ENCODE measurements around the gene SH3PXD2A.

Gene SH3PXD2A

DNA sequence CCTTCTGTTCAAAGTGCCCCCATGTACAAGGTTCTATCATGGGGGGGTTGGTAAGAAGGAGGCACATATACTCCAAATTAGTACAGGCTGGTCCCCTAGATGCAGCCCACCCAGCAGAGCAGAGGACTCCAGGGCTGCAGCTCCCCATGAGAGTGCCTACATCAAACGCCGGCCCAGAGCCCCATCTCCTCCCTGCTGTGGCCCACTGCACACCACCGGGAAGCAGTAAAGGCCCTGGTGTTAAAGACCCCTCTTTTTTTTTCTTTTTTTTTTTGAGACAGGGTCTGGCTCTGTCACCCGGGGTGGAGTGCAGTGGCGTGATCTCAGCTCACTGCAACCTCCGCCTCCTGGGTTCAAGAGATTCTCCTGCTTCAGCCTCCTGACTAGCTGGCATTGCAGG, 47.4 kb downstream of the SH3PXD2A start:
- Histone ChIP-seq H3K27me3 (no peaks in the 10 kb centered on the region), H3K4me3 (ENCODE audit: low read depth in 1 of 2, low read length in 1 of 2) (no peak overlapping the region), H3K27ac (no peak overlapping the region), H3K4me1 (ENCODE audit: control insufficient read depth in 1 of 2, insufficient read depth in 1 of 2, low read depth in 1 of 2, low read length in 1 of 2) (no peaks in the 10 kb centered on the region), H3K9me3 (no peaks in the 10 kb centered on the region), H3K36me3 (no peaks in the 10 kb centered on the region)
- TF ChIP-seq, protein P1, sequence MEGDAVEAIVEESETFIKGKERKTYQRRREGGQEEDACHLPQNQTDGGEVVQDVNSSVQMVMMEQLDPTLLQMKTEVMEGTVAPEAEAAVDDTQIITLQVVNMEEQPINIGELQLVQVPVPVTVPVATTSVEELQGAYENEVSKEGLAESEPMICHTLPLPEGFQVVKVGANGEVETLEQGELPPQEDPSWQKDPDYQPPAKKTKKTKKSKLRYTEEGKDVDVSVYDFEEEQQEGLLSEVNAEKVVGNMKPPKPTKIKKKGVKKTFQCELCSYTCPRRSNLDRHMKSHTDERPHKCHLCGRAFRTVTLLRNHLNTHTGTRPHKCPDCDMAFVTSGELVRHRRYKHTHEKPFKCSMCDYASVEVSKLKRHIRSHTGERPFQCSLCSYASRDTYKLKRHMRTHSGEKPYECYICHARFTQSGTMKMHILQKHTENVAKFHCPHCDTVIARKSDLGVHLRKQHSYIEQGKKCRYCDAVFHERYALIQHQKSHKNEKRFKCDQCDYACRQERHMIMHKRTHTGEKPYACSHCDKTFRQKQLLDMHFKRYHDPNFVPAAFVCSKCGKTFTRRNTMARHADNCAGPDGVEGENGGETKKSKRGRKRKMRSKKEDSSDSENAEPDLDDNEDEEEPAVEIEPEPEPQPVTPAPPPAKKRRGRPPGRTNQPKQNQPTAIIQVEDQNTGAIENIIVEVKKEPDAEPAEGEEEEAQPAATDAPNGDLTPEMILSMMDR (IDR thresholded peaks at IDR 0.05): no peak

DNA sequence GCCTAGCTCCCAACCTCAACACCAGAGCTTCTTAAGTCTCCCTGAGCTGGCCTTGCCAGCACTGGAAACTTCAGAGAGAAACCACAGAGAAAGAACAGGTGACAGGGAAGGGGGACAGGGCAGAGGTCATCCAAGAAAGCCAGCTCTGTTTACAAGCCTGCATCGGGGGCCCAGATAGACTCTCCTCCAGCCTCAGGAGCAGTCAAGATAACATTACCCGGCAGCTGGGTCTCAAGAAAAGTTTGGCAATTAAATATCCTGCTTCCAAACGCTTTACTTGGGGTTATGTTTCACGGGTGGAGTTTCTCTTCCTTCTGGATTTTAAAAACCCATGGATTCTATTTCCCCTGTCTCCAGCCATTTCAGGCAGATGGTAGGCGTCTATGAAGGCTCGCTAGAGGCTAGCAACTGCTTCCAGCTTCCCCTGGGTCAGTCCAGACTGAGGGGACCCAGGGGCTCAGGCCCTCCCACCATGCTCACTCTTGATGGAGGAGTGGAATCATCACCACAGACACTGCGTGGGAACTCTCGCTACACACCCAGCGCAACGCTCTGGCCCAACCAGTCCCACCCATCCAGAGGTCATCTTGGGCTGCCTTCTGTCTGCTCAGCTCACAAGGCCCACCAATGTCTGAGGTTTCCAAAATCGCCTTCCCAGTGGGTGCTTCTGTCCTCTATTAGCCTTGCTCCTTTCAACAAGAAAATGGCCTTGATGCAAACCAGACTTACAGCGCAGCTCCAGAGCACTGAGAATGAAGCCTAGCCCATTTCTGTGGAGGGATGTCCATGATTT, 48.8 kb downstream of the SH3PXD2A start:
- Histone ChIP-seq H3K36me3 (no peaks in the 10 kb centered on the region), H3K4me1 (ENCODE audit: control insufficient read depth in 1 of 2, insufficient read depth in 1 of 2, low read depth in 1 of 2, low read length in 1 of 2) (no peaks in the 10 kb centered on the region), H3K27ac (no peak overlapping the region), H3K27me3 (no peaks in the 10 kb centered on the region), H3K4me3 (ENCODE audit: low read depth in 1 of 2, low read length in 1 of 2) (no peak overlapping the region), H3K9me3 (no peaks in the 10 kb centered on the region)
- TF ChIP-seq, protein P1 (IDR thresholded peaks at IDR 0.05): no peak

DNA sequence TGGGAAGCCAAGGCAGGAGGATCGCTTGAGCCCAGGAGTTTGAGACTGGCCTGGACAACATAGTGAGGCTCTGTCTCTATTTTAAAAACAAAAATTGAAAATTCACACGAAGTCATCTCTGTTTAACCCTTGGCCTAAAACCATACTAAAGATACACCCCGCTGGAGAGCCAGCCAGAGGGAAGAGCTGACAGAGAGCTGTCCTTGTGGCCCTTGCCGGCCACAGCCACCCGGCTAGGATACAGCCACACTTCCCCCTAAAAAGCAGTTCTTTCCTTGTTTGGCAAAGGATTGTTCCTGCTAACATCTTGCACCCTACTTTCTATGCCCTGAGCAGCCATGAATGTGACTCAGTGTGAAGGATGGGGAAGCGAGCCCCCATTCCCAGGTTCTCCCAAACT, 49.6 kb downstream of the SH3PXD2A start:
- TF ChIP-seq, protein P1 (IDR thresholded peaks at IDR 0.05): no peak
- no peak overlapping the region for H3K27ac ChIP-seq
- no peaks in the 10 kb centered on the region for H3K4me1 ChIP-seq (ENCODE audit: control insufficient read depth in 1 of 2, insufficient read depth in 1 of 2, low read depth in 1 of 2, low read length in 1 of 2)
- H3K27me3 ChIP-seq: no peaks in the 10 kb centered on the region
- H3K36me3 ChIP-seq: no peaks in the 10 kb centered on the region
- H3K9me3 ChIP-seq: no peaks in the 10 kb centered on the region
- no peak overlapping the region for H3K4me3 ChIP-seq (ENCODE audit: low read depth in 1 of 2, low read length in 1 of 2)

DNA sequence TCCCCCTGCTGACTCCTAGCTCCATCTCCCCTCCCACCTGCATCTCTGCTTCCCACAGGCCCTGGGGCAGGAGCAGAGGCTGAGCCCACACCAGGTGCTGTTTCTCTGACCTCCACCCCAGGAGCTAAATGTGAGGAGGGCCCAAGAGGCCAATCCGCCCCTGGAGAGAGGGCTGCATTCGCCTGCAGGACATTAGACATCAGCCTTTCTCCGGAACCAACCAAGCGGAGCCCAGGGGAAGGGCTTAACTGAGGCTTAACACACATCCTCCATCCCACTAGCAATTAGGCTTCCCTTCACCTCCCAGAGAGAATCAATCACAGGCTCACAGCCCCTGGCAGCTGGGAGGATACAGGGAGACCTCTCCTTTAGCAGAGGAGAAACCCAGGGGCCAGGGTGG, 50.5 kb downstream of the SH3PXD2A start:
- H3K36me3 ChIP-seq: no peaks in the 10 kb centered on the region
- TF ChIP-seq, protein P1 (IDR thresholded peaks at IDR 0.05): no peak
- no peaks in the 10 kb centered on the region for H3K27me3 ChIP-seq
- H3K4me3 ChIP-seq (ENCODE audit: low read depth in 1 of 2, low read length in 1 of 2): no peak overlapping the region
- H3K9me3 ChIP-seq: no peaks in the 10 kb centered on the region
- no peak overlapping the region for H3K27ac ChIP-seq
- H3K4me1 ChIP-seq (ENCODE audit: control insufficient read depth in 1 of 2, insufficient read depth in 1 of 2, low read depth in 1 of 2, low read length in 1 of 2): no peaks in the 10 kb centered on the region

DNA sequence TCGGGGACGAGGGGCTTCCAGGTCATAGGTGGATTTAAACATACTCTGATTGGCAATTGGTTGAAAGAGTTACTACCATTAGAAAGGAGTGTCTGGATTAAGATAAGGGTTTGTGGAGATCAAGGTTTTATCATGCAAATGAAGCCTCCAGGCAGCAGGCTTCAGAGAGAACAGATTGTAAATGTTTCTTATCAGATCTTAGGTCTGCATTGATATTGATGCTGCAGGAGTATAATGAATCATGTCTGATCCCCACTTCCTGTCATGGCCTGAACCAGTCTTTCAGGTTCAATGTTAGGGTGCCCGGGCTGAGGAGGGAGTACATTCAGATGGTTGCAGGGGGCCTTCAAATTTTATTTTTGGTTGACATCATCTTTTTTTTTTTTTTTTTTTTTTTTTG, 51.4 kb downstream of the SH3PXD2A start:
- Histone ChIP-seq H3K27ac (no peak overlapping the region), H3K4me1 (ENCODE audit: control insufficient read depth in 1 of 2, insufficient read depth in 1 of 2, low read depth in 1 of 2, low read length in 1 of 2) (no peaks in the 10 kb centered on the region)

More for the DNA sequence above, 51.4 kb downstream of the SH3PXD2A start:
- TF ChIP-seq, protein P1 (IDR thresholded peaks at IDR 0.05): no peak
- Histone ChIP-seq H3K27me3 (no peaks in the 10 kb centered on the region), H3K9me3 (no peaks in the 10 kb centered on the region), H3K36me3 (no peaks in the 10 kb centered on the region), H3K4me3 (ENCODE audit: low read depth in 1 of 2, low read length in 1 of 2) (no peak overlapping the region)

All from neutrophil (primary cell).